Nephron (organoid): ENCODE measurements around the gene SLC4A4.

Experiments
- H3K27ac Mint-ChIP-seq, 3 experiments: 2 replicates each; pipeline ENCODE4 v1.8.0; 2020; ENCODE audit warnings: mixed read lengths in 3 of 3, mild to moderate bottlenecking in 2 of 3, moderate library complexity in 1 of 3
- H3K27me3 Mint-ChIP-seq: 2 replicates; pipeline ENCODE4 v1.8.0; 2021; ENCODE audit warnings: low read depth, mild to moderate bottlenecking, moderate library complexity, mixed read lengths
- H3K36me3 Mint-ChIP-seq: 2 replicates; pipeline ENCODE4 v1.8.0; 2020; ENCODE audit warnings: low read depth, mixed read lengths
- H3K4me1 Mint-ChIP-seq: 2 replicates; pipeline ENCODE4 v1.8.0; 2020; ENCODE audit warnings: mixed read lengths
- H3K4me3 Mint-ChIP-seq, 3 experiments: 2 replicates each; pipeline ENCODE4 v1.8.0; 2020; ENCODE audit warnings: mild to moderate bottlenecking in 3 of 3, mixed read lengths in 3 of 3, moderate library complexity in 2 of 3
- H3K9me3 Mint-ChIP-seq: 2 replicates; pipeline ENCODE4 v1.8.0; 2020; ENCODE audit warnings: mixed read lengths
- TF ChIP-seq, protein P1 (sequence below), 3 experiments: fragments of 200-600 bp; sonication (generic); IDR thresholded peaks; one replicate each; pipeline ENCODE4 v1.5.0; 2021; ENCODE audit warnings: antibody characterized with exemption in 3 of 3; ENCODE audit not compliant: unreplicated experiment in 3 of 3

SLC4A4 gene

GRCh38 chr4:71417150-71417549, 78.3 kb downstream of the SLC4A4 start:
- TF ChIP-seq, protein P1, sequence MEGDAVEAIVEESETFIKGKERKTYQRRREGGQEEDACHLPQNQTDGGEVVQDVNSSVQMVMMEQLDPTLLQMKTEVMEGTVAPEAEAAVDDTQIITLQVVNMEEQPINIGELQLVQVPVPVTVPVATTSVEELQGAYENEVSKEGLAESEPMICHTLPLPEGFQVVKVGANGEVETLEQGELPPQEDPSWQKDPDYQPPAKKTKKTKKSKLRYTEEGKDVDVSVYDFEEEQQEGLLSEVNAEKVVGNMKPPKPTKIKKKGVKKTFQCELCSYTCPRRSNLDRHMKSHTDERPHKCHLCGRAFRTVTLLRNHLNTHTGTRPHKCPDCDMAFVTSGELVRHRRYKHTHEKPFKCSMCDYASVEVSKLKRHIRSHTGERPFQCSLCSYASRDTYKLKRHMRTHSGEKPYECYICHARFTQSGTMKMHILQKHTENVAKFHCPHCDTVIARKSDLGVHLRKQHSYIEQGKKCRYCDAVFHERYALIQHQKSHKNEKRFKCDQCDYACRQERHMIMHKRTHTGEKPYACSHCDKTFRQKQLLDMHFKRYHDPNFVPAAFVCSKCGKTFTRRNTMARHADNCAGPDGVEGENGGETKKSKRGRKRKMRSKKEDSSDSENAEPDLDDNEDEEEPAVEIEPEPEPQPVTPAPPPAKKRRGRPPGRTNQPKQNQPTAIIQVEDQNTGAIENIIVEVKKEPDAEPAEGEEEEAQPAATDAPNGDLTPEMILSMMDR (IDR thresholded peaks at IDR 0.05; ENCODE audit: unreplicated experiment in 3 of 3), result no peak
- peaks cover 17% of the 10 kb centered on the region for H3K9me3 Mint-ChIP-seq
- peaks cover 18% of the 10 kb centered on the region for H3K4me1 Mint-ChIP-seq
- H3K27me3 Mint-ChIP-seq, result no peaks in the 10 kb centered on the region
- H3K4me3 Mint-ChIP-seq, result no peak overlapping the region
- no peak overlapping the region for H3K27ac Mint-ChIP-seq
- peaks cover 17% of the 10 kb centered on the region for H3K36me3 Mint-ChIP-seq

DNA sequence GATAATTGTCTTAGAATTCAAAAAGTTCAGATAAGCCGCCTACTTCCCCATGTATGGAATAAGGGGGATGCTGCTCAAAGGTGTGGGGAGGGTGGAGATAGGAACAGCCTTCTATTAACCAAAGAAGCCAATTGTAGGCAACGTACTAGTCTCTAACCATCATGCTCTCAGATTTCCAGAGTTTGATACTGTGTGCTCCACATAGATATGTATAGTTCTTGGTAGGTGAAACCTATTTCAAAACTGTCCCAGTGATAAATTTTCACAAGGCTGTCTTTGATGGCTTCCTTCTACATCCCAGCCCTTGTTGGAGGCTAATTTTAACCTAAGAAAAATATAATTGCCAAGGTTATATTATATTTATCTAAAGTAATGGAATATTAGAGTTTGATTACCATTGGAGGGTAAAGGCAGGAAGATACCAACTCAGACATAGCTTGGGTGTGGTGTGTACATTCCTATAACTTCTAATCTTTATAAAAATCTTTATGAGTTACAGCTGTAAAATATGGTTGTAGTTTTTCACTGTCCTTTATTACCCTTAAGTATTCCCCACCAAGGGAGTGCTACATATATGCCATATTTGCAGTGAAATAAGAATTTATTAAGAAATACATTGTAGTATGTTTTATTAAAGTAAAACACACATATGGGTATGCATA, 87.7 kb downstream of the SLC4A4 start:
- Mint-ChIP-seq H3K9me3 (peaks cover 3% of the 10 kb centered on the region), H3K27me3 (no peaks in the 10 kb centered on the region)

GRCh38 chr4:71429106-71429505, 90.3 kb downstream of the SLC4A4 start:
- H3K36me3 Mint-ChIP-seq, result no peaks in the 10 kb centered on the region
- peaks cover 5% of the 10 kb centered on the region for H3K9me3 Mint-ChIP-seq
- H3K27ac Mint-ChIP-seq, result no peak overlapping the region
- no peaks in the 10 kb centered on the region for H3K4me1 Mint-ChIP-seq
- no peak overlapping the region for H3K4me3 Mint-ChIP-seq
- TF ChIP-seq, protein P1 (IDR thresholded peaks at IDR 0.05; ENCODE audit: unreplicated experiment in 3 of 3), result no peak
- H3K27me3 Mint-ChIP-seq, result no peaks in the 10 kb centered on the region

More for the DNA sequence above, 87.7 kb downstream of the SLC4A4 start:
- H3K36me3 Mint-ChIP-seq, result peaks cover 2% of the 10 kb centered on the region
- TF ChIP-seq, protein P1 (IDR thresholded peaks at IDR 0.05; ENCODE audit: unreplicated experiment in 3 of 3), result no peak
- H3K27ac Mint-ChIP-seq, result no peak overlapping the region
- H3K4me3 Mint-ChIP-seq, result no peak overlapping the region
- H3K4me1 Mint-ChIP-seq, result no peaks in the 10 kb centered on the region

DNA sequence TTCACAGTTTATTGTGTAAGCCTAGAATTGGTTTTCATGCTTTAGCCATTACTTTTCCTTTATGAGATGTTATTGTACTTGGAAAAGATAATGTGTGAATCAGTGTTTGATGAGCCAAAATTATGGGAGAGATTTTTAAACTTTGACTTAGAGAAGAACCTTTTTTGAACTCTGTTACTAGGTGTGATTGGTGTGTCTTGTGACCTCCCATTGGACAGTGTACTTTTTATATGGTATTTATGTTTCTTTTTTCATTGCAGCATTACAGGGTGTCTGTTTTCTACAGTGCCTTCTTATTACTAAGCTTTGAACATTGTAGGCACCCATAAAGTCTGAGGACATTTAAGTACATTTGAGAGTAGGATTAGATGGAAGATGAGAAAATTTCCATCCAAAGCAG, 91.1 kb downstream of the SLC4A4 start:
- Mint-ChIP-seq H3K27me3 (no peaks in the 10 kb centered on the region), H3K9me3 (peaks cover 8% of the 10 kb centered on the region), H3K4me1 (no peaks in the 10 kb centered on the region), H3K4me3 (no peak overlapping the region), H3K36me3 (no peaks in the 10 kb centered on the region), H3K27ac (no peak overlapping the region)
- TF ChIP-seq, protein P1 (IDR thresholded peaks at IDR 0.05; ENCODE audit: unreplicated experiment in 3 of 3), result no peak

DNA sequence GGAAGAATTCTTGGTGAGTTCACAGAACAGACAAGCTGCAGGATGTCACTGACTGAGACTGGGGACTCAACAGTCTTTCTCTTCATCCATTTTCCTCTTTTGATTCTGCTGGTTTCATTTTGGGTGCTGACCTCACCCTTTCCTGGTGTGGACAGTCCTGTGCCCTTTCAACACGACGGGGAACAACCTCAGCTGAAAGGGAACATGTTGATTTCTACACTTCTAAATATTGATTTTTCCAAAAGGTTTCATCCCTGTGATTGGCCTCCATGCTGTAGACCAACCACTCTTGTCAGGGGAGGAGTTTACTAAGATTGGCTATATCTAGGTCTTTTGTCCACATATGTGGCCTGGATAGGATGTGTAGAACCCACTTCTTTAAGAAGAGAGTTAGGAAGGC, 91.8 kb downstream of the SLC4A4 start:
- no peaks in the 10 kb centered on the region for H3K4me1 Mint-ChIP-seq
- H3K27me3 Mint-ChIP-seq, result no peaks in the 10 kb centered on the region
- TF ChIP-seq, protein P1 (IDR thresholded peaks at IDR 0.05; ENCODE audit: unreplicated experiment in 3 of 3), result no peak
- H3K9me3 Mint-ChIP-seq, result peaks cover 6% of the 10 kb centered on the region
- no peak overlapping the region for H3K27ac Mint-ChIP-seq
- H3K36me3 Mint-ChIP-seq, result no peaks in the 10 kb centered on the region
- no peak overlapping the region for H3K4me3 Mint-ChIP-seq

- no peaks in the 10 kb centered on the region for H3K9me3 Mint-ChIP-seq
- no peaks in the 10 kb centered on the region for H3K27me3 Mint-ChIP-seq
- H3K27ac Mint-ChIP-seq, result peak overlapping the region in 2 of 3 experiments; percentile 72 to 91
- peaks cover 23% of the 10 kb centered on the region for H3K4me1 Mint-ChIP-seq
- no peaks in the 10 kb centered on the region for H3K36me3 Mint-ChIP-seq
- TF ChIP-seq, protein P1 (IDR thresholded peaks at IDR 0.05; ENCODE audit: unreplicated experiment in 3 of 3), result no peak
- H3K4me3 Mint-ChIP-seq, result no peak overlapping the region
These were observed 101.8 kb downstream of the SLC4A4 start for GRCh38 chr4:71440612-71441011.
